Loucy (cell line): ENCODE data around the gene LINS1.

Experiments used
- CTCF ChIP-seq: fragments of 200-600 bp; sonication (generic); conservative IDR thresholded peaks from 2 replicates; pipeline ENCODE4 v1.5.1; 2014; ENCODE audit warnings: mild to moderate bottlenecking, antibody characterized with exemption, low read length
- EZH2phosphoT487 ChIP-seq: fragments of 200-600 bp; IDR thresholded peaks from 2 replicates; pipeline ENCODE4 v1.6.1; 2018; ENCODE audit warnings: antibody characterized with exemption, mild to moderate bottlenecking, moderate library complexity, borderline replicate concordance

GRCh38 chr15:100570735-100571313 lies 31.2 kb downstream of the LINS1 start:
- no peak for TF ChIP-seq CTCF
- no peak for TF ChIP-seq EZH2phosphoT487
